ENCODE measurements around the gene PCED1B.

GRCh38 chr12:47218191-47218654 is 138.8 kb downstream of the PCED1B start:
- no peak for TF ChIP-seq CTCF (optimal IDR thresholded peaks at IDR 0.05 in 1 of 3, IDR thresholded peaks at IDR 0.05 in 1 of 3, conservative IDR thresholded peaks at IDR 0.05 in 1 of 3; ENCODE audit: extremely low read depth in 1 of 3, insufficient read depth in 2 of 3, low read length in 3 of 3)
- no peak for TF ChIP-seq EZH2 (IDR thresholded peaks at IDR 0.05; ENCODE audit: low read length)

All from keratinocyte (primary cell).